Endothelial cell (in vitro differentiated cells): Measurements from ENCODE around the gene CIDEB. TPM values are rescaled to one million over a fixed set of nuclear protein-coding genes. Genes with fewer than 3 reads are reported as not detected.

Source experiments
- DNase-seq: peaks from one replicate; pipeline ENCODE4 v3.0.0; 2021; ENCODE audit warnings: low spot score
- H3K27ac Mint-ChIP-seq: one replicate; pipeline ENCODE4 v1.8.0; 2021; ENCODE audit warnings: mixed read lengths, inconsistent platforms; ENCODE audit not compliant: unreplicated experiment
- H3K27me3 Mint-ChIP-seq: one replicate; pipeline ENCODE4 v1.8.0; 2021; ENCODE audit warnings: mild to moderate bottlenecking, moderate library complexity, mixed read lengths, inconsistent platforms; ENCODE audit not compliant: unreplicated experiment
- H3K36me3 Mint-ChIP-seq: one replicate; pipeline ENCODE4 v1.8.0; 2021; ENCODE audit warnings: mild to moderate bottlenecking, low read depth, mixed read lengths, inconsistent platforms; ENCODE audit not compliant: unreplicated experiment
- H3K4me1 Mint-ChIP-seq: one replicate; pipeline ENCODE4 v1.8.0; 2021; ENCODE audit warnings: mild to moderate bottlenecking, mixed read lengths, inconsistent platforms; ENCODE audit not compliant: unreplicated experiment
- H3K4me3 Mint-ChIP-seq: one replicate; pipeline ENCODE4 v1.8.0; 2021; ENCODE audit warnings: mild to moderate bottlenecking, mixed read lengths, inconsistent platforms; ENCODE audit not compliant: unreplicated experiment
- H3K9me3 Mint-ChIP-seq: one replicate; pipeline ENCODE4 v1.8.0; 2021; ENCODE audit warnings: mixed read lengths, inconsistent platforms; ENCODE audit not compliant: unreplicated experiment
- total RNA-seq: library from RNA; stranded (reverse); fragmentation: NEBNext Ultra II Directional; extraction: Animal tissue kit (Norgen Biotek cat#: 25700); gene quantifications from one replicate; pipeline ENCODE4 v1.2.1, GENCODE V29; 2021; ENCODE audit not compliant: unreplicated experiment
- TF ChIP-seq, protein P1 (sequence below): fragments of 200-600 bp; sonication (generic); IDR thresholded peaks from one replicate; pipeline ENCODE4 v1.5.0; 2021; ENCODE audit warnings: antibody characterized with exemption; ENCODE audit not compliant: unreplicated experiment

The CIDEB gene
- total RNA-seq, 1 donor from 2014 or later: 0.82 TPM

DNA sequence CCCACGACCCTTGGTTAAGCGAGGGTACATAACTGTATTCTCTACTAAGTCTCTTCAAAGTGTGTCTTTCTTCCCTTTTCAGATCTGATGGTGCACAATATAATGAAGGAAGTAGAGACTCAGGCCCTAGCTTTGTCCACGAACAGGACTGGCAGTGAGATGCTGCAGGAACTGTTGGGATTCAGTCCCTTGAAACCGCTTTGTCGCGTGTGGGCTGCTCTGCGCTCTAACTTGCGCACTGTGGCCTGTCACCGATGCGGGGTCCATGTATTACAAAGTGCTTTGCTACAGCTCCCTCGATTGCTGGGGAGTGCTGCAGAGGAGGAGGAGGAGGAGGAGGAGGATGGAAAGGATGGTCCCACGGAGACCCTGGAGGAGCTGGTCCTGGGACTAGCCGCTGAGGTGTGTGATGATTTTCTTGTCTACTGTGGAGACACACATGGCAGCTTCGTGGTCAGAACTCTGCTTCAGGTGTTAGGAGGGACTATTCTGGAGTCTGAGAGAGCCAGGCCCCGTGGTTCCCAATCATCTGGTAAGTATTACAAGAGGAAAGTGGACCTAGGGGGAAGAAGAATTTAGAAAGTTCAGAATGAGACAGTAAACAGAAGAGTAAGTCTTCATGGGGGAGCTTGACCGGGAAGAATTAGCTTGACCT lies 7.3 kb downstream of the CIDEB start:
- H3K27me3 Mint-ChIP-seq: peaks cover 16% of the 10 kb centered on the region
- H3K36me3 Mint-ChIP-seq: peaks cover 43% of the 10 kb centered on the region
- H3K27ac Mint-ChIP-seq: peak overlapping the region; percentile 74
- H3K4me1 Mint-ChIP-seq: peaks cover 24% of the 10 kb centered on the region
- peak overlapping the region; percentile 93 for H3K4me3 Mint-ChIP-seq
- no peaks in the 10 kb centered on the region for H3K9me3 Mint-ChIP-seq
- TF ChIP-seq, protein P1, sequence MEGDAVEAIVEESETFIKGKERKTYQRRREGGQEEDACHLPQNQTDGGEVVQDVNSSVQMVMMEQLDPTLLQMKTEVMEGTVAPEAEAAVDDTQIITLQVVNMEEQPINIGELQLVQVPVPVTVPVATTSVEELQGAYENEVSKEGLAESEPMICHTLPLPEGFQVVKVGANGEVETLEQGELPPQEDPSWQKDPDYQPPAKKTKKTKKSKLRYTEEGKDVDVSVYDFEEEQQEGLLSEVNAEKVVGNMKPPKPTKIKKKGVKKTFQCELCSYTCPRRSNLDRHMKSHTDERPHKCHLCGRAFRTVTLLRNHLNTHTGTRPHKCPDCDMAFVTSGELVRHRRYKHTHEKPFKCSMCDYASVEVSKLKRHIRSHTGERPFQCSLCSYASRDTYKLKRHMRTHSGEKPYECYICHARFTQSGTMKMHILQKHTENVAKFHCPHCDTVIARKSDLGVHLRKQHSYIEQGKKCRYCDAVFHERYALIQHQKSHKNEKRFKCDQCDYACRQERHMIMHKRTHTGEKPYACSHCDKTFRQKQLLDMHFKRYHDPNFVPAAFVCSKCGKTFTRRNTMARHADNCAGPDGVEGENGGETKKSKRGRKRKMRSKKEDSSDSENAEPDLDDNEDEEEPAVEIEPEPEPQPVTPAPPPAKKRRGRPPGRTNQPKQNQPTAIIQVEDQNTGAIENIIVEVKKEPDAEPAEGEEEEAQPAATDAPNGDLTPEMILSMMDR: no peak
- no peak for DNase-seq

DNA sequence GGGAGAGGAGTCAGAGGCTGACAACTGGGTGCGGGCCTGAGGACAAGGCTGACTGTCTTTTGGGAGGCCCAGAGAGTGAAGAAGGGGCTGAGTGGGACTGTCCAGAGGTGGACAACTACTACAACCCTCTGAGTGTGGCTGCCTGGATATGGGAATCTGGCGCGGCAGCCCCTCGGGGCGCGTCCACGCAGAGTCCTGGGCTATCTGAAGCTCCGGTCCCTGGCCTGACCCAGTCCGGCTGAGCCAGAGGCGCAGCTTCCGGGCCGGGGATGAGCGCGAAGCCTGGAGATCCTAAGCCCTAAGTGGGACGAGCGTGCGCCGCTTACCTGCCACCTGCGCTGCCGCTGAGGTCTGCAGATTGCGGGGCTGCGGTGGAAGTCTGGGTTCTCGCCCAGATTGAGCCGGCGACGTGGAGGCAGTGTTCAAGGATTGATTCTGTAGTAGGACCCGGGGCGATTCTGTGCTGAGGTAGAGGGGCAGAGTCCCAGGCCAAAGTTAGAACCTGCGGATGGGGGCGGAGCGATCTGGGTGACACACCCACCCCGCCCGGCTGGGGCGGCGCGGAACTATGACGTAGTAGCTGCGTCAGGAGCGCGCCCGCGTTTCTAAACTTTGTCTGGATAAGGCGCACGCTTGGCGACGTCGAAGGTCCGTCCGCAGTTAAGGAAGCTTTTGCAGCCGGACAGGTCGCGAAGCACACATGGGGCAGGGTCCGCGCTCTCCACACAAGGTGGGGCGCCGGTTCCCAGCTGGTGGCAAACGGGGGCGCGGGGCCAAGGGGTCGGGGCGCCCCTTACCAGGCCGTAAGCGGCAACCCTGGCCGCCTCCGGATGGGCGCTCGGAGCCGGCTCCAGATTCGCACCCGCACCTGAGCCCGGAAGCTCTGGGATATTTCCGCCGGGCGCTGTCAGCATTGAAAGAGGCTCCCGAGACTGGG lies 8.3 kb downstream of the CIDEB start, which contains the start of the genes DHRS1 and NOP9:
Gene DHRS1 (minus strand): TSS at position 526 of the 937 bp plus-strand sequence. CDS start 674 bp downstream, outside the sequence.
Gene NOP9 (plus strand): TSS at position 596 of the 937 bp plus-strand sequence. CDS start 105 bp downstream, at position 701.
- no peaks in the 10 kb centered on the region for H3K9me3 Mint-ChIP-seq
- peaks cover 24% of the 10 kb centered on the region for H3K4me1 Mint-ChIP-seq
- peak within 1 kb of the TSS; percentile 89 for H3K27ac Mint-ChIP-seq

DNA sequence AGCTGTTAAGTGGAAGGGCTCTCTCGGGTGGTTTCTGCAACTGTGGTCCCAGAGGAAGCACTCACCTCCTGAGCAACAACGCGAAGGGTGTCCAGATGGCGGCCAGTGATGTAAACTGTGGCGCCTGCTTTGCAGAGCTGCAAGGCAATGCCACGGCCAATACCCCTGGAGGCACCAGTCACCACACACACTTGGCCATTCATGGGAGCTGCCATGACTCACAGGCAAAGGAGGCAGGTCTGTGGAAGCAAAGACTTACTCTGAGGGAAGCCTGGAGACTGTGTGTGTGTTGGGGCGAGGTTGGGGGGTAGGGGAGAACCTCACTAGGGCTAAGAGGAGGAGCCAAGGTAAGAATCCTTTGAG lies 8.9 kb downstream of the CIDEB start:
- Mint-ChIP-seq H3K4me1 (peaks cover 24% of the 10 kb centered on the region), H3K27me3 (peaks cover 14% of the 10 kb centered on the region), H3K27ac (peak overlapping the region; percentile 89), H3K4me3 (peak overlapping the region; percentile 97), H3K9me3 (no peaks in the 10 kb centered on the region), H3K36me3 (peaks cover 34% of the 10 kb centered on the region)
- no peak for DNase-seq
- TF ChIP-seq, protein P1: no peak

More for the DNA sequence above, 8.3 kb downstream of the CIDEB start, which contains the start of the genes DHRS1 and NOP9:
- H3K36me3 Mint-ChIP-seq: peaks cover 38% of the 10 kb centered on the region
- peak; percentile 89 for DNase-seq
- peak within 1 kb of the TSS; percentile 97 for H3K4me3 Mint-ChIP-seq
- peaks cover 14% of the 10 kb centered on the region for H3K27me3 Mint-ChIP-seq
- TF ChIP-seq, protein P1: no peak

DNA sequence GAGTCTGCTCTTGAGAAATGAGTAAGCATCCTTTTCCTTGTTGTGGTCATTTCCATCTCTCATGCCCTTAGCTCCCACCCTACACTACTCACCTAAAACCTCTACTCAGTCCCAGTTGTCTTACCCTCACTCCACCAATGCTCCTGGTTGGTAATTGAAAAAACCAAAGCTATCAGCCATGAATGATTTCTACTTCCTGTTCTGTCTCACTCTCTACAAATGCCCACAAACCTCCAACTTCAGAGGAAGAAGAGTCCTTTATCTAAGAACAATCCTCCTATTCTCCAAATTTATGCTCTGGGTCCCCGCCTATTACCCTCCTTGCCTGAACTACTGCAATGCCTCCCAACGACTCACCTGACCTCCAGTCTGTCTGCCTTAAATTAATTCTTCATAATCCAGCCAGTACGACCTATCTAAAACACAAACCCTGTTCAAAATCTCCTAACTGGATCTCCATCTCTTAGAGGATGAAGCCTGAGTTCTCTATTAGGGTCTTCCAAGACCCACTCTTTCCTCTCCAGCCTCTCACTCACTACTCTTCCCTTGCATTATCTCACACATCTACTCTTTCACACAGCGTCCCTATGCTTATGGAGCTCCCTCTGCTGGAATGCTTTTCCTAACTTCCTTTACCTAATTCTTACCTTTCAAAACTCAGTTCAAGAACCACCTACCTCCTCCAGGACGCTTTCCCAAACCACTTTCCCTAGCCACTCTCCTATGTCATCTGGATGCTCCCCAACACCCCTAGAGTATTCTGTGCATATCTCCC lies 10.4 kb downstream of the CIDEB start:
- TF ChIP-seq, protein P1: no peak
- DNase-seq: no peak
- H3K4me1 Mint-ChIP-seq: peaks cover 24% of the 10 kb centered on the region
- H3K27me3 Mint-ChIP-seq: peaks cover 12% of the 10 kb centered on the region
- no peaks in the 10 kb centered on the region for H3K9me3 Mint-ChIP-seq
- peak overlapping the region; percentile 33 for H3K27ac Mint-ChIP-seq
- H3K36me3 Mint-ChIP-seq: peaks cover 23% of the 10 kb centered on the region
- H3K4me3 Mint-ChIP-seq: peak overlapping the region; percentile 57
